Left colon (tissue), 2 donors: ENCODE results near the gene KIF5B. TPM values are rescaled to one million over a fixed set of nuclear protein-coding genes. Genes with fewer than 3 reads are reported as not detected.
"Not testable (repeated sequence)": the region's sequence is repeated elsewhere in the genome, so short reads cannot be mapped to it uniquely, and the experiment has no call there.

Experiments used
- ATAC-seq: fragments of 200-7000 bp; cut with Tn5 transposase; one replicate; pipeline ENCODE4 v1.9.1; 2020; ENCODE audit warnings: mild to moderate bottlenecking, moderate library complexity
- DNase-seq, 2 donors: peaks; one replicate each; pipeline ENCODE4 v3.0.0-alpha.2; 2020
- intact Hi-C, 2 donors: fragments of 100-400 bp; cut with DNase I in 1 of 2; cut with micrococcal nuclease in 1 of 2; formaldehyde crosslinking; loops; one replicate each; pipeline versions ENCODE4 v1.11.2 to v1.14.0; 2022; cut with DNase I, micrococcal nuclease
- total RNA-seq, 2 donors: library from RNA; stranded (reverse); fragmentation: NEBNext Ultra II Directional; extraction: Animal tissue kit (Norgen Biotek cat#: 25700); gene quantifications; one replicate each; pipeline ENCODE4 v1.2.1, GENCODE V29; 2021
- donor health status: DM: no; HTN: no; CAD: no.
- donor health status: DM: yes; HTN: yes; CAD: no.

KIF5B gene
- total RNA-seq, 2 donors from 2014 or later: 122 to 123 TPM

DNA sequence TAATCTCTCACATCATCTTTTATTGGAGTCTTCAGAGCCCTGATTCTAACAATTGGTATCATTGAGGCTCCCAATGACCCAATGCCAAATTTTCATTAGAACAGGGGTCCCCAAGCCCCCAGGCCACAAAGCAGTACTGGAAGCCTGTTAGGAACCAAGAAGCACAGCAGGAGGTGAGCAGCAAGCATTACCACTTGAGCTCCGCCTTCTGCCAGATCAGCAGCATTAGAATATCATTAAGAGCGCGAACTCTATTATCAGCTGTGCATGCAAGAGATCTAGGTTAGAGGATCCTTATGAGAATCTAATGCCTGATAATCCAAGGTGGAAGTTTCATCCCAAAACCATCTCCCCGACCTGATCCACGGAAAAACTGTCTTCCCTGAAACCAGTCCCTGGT, 23.1 kb downstream of the KIF5B start:
- intact Hi-C loops: no loop called here
- ATAC-seq: no peak
- no peak for DNase-seq

DNA sequence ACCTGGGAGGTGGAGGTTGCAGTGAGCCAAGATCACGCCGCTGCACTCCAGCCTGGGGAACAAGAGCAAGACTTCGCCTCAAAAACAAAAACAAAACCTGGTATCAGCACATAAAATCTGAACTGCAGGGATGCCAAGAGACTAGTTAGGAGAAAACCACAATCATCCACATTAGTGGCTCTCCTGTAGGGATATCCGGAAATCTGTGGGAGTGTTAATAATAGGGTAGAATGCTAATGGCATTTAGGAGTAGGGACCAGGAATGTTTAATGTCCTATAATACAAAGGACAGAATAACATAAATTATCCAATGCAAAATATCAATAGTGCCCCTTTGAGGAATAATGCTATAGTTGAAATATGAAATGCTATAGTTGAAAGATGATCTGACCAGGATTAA, 24.3 kb downstream of the KIF5B start:
- ATAC-seq (no peak), DNase-seq (no peak)
- intact Hi-C loops: no loop called here

DNA sequence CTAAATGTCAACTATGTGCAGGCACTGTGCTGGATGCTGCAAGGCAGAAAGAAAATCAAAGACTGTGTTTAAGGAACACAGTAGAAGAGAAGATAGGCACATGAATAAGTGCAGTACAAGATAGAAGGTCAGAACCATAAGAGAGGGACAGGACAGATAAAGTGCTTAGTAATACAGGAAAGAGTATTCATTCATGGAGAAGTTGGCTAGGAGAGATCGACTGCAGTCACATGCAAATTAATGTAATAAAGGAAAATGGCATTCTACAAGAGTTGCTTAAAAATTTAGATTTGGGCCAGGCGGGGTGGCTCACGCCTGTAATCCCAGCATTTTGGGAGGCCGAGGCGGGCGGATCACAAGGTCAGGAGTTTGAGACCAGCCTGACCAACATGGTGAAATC, 24.8 kb downstream of the KIF5B start:
- intact Hi-C loops: no loop called here
- DNase-seq: no peak
- no peak for ATAC-seq

DNA sequence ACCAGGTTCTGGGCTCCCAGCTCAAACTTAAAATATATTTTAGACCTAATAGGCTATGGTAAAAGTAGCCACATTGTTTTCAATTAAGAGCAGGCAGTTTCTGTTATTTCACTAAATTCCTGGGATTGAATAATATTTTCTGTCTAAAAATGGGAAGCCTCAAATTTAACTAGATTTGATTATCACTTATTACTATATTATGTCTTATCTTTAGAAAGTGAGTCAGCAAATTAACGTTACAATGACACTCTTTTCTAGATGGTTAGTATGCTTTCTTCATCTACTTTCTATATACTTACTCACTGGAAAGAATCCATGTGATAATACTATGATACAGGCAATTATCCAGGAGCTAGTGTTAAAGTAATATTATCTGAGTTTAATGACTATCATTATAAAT, 27.5 kb downstream of the KIF5B start:
- DNase-seq (no peak), ATAC-seq (no peak)
- intact Hi-C loops: no loop called here

DNA sequence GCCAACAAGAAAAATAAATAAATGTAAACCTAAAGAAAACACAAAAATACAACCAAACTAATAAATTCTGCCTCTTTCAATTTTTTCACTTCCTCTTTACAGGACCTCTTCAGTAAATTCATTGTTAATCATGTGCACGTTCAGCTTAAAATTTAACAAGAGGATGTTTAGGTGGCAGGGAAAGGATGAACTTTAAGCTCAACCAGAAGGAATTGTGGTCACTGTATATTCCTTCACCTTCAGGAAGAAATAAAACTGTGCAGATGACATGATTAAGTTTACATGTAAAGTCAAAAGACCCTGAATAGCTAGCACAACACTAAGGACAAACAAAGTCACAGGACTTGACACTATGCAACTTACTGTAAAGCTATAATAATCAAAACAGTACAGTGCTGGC, 33.0 kb downstream of the KIF5B start:
- intact Hi-C loops: no loop called here

DNA sequence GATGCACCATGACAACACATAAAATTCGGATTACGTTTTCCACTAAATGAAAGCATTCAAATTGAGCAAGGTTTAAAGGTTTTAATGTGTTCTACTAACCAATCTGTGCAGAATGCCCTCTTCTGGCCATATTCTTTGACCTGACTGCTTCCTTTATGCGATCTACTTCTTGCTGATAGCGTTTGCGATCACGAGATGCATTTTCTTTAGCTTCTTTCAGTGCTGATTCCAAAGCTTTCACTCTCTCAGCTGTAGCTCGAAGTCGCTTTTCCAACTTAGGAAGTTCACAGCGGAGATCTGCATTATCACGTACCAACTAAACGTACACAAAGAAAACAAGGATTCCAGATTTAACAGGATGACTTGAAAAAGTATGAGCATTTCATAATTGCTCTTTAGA, 39.2 kb downstream of the KIF5B start:
- DNase-seq: no peak
- no peak for ATAC-seq
- intact Hi-C loops: no loop called here

More for the DNA sequence above, 33.0 kb downstream of the KIF5B start:
- DNase-seq (no peak), ATAC-seq (peak; percentile 61)

DNA sequence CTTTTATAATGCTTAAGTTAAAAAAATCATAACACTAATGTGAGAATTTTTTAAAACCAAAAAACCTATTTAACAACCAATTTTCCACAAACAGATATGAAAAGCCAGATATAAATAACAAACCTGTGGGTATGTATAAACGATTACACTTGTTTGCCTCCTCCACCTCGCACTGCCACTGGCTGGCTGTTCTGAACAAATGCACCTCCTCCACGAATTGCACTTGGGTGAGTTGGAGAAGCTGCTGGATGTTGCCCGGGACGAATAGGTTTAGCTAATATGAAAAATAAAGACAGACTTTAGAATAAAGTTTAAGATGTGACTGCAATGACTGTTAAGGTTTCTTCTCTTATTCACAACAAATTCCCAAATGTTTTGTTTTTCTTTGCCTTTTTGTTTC, 40.8 kb downstream of the KIF5B start:
- intact Hi-C loops: no loop called here
- DNase-seq (no peak), ATAC-seq (no peak)

DNA sequence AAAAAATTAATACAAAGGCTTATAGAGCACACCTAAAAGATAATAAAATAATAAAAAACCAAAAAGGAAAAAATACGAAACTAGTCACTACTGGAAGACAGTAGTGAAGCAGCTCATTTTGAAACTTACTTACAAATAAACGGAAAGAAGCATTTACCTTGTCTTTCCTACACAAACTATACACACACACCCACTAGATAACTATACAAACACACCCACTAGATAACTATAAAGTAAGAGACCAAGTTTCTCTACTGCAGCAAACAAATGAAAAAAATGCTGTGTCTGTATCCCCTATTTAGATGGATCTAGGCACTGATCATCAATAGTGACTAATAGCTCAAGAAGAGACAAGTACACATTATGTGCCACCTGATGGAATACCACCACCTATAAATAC, 49.2 kb downstream of the KIF5B start:
- no peak for DNase-seq
- peak; percentile 45 for ATAC-seq
- intact Hi-C loops: loop anchor here in 1 of 2 donors (10.0 kb wide), 1 partner anchor 142 kb away; no protein-coding TSS in a partner anchor

DNA sequence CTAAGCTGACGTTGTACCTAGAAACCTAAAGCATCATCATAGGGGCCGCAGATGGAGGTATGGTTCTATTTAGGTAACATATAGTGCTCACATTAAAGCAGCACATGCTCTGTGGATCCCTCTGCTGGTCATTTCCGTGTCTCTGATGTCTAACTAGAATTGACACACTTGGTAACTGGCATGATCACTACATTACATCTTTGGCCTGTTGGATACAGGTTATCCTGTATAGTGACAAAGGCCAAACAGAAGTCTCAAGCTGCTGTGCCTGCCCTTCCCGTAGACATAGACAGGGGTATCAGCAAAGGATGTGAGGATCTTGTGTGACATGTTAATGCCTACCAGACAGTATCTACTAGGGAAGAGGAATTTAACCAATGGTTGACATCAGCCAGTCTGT, 51.2 kb downstream of the KIF5B start:
- ATAC-seq: peak; percentile 66
- intact Hi-C loops: loop anchor here in 1 of 2 donors (10.0 kb wide), 1 partner anchor 140 kb away; no protein-coding TSS in a partner anchor
- DNase-seq: peak in 1 of 2 donors; percentile 37

DNA sequence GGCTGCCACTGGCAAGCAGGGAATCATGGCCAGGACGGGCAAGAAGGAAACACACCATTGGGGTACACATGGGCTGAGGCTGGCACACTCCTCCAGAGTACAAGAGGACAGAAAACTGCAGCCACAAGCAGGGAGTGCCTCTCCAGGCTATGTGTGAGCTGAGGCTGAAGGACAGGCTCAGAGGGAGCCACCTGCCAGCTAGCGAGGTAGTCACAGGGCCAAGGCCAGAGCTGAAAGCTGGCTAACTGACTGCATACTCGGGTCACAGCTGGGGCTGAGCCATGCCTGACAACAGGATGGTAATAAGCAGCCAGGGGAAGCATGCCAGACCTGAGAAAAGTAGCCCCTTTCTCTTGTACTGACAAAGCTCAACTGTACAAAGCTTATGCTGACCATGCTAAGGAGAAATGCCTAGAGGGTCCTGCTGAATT, 52.0 kb downstream of the KIF5B start:
- intact Hi-C loops: loop anchor here in 1 of 2 donors (10.0 kb wide), 1 partner anchor 139 kb away; no protein-coding TSS in a partner anchor
- ATAC-seq: peak; percentile 40
- peak in 1 of 2 donors; percentile 14 for DNase-seq

DNA sequence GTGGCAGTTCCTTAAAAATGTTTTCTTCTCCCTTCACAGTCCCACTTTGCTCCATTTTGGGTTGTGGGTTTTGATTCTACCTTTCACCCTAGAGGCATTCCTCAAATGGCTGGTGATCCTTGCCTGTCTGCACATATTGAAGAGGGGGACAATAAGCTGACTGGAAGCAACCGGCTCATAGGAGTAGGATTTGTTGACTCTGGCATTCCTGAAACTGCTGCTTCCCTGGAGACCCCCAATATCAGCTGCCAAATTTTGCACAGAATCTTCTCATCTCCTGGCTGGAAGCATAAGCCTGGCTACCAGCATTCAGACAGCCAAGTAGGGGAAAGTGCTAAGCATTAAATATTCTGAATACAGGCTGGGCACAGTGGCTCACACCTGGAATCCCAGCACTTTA, 53.7 kb downstream of the KIF5B start:
- ATAC-seq (no peak), DNase-seq (no peak)
- intact Hi-C loops: loop anchor here in 1 of 2 donors (10.0 kb wide), 1 partner anchor 138 kb away; no protein-coding TSS in a partner anchor

DNA sequence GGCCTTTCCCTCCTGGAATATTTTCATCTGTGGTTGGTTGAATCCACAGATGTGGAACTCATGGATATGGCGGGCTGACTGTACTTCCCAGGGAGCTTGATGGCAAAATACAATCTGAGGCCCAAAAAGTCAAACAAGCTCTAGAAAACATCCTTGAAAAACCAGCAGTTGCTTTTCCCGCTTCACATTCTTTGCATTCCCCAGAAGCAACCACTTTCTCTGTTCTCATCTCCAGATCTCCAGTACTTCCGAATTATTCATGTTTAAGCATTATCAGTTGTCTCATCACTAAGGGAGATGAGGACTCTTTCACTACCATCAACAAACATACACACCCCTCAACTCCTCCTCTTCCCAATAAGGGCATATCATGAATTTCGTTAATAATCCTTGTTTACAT, 55.3 kb downstream of the KIF5B start:
- DNase-seq (no peak), ATAC-seq (no peak)
- intact Hi-C loops: loop anchor here in 1 of 2 donors (10.0 kb wide), 1 partner anchor 136 kb away; no protein-coding TSS in a partner anchor

DNA sequence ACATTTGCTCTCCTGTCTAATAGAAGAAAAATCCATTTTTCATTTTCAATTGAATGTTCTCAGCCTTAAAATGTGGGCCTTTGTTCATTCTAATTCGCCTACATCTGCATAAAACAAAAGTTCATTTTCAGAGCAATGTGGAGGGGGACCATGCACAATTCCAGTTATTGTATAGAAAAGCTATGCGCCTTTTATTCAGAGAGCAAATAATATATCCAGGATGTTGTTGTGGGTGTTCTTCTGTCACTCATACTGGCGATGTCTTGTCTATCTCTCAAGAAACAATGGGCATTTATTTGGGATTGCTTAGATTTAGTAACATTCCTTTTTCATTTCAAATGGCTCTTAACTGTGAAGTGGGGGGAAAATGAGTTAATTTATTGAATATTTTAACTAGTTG, 56.4 kb downstream of the KIF5B start:
- ATAC-seq (no peak), DNase-seq (no peak)
- intact Hi-C loops: loop anchor here in 1 of 2 donors (10.0 kb wide), 1 partner anchor 135 kb away; no protein-coding TSS in a partner anchor

DNA sequence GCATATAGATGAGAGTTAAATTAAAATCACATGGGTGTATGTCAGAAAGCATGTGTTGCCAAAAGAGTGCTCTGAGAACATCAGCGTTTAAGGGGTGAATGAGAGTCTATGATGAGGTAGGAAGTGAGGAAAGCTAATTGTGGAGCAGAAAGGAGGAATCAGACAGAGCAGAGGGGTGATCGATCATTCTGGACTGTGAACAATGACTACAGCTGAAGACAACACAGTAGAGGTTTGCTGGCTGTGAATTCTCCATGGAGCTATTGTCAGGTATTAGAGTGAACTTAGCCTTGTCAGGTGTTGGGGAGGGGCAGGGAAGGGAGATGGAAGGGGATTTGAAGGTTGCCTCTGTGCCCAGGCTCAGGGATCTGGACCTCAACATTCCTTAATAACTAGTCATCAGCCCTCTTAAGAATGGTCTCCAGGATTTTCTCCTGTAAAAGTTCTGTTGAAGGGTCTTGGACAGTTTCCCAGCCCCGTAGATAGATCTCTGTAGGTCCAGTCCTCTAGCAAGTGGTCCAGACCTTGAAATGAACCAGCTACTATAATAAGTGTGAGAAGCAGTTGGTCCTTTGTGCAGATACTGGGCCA, 57.1 kb downstream of the KIF5B start:
- ATAC-seq: no peak
- DNase-seq: no peak
- intact Hi-C loops: no loop called here

DNA sequence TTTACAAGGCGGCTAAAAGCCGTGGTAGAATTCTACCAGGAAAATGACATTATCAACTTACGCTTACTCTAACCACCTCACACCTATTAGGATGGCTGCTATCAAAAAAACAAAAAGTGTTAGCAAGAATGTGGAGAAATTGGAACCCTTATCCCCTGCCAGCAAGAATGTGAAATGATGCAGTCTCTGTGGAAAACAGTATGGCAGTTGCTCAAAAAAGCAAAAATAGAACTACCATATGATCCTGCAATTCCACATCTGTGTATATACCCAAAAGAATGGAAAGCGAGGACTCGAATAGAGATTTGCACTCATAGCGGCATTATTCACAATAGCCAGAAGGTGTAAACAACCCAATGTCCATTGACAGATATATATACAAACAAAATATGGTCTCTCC, 61.3 kb downstream of the KIF5B start:
- intact Hi-C loops: no loop called here
- ATAC-seq (no peak), DNase-seq (no peak)

DNA sequence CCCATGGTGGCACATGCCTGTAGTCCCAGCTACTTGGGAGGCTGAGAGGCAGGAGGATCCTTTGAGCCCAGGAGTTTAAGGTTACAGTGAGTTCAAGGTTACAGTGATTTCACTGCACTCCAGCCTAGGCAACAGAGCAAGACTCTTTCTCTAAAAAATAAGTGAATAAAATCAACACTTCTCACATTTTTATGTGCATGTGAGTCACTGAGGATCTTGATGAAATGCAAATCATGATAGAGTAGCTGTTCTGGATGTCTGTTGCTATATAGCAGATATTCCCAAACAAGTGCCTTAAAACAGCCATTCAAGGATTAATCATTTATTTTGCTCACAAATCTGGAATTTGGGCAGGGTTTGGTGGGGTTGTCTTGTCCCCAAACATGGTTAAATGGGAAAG, 65.3 kb downstream of the KIF5B start:
- DNase-seq (no peak), ATAC-seq (no peak)
- intact Hi-C loops: no loop called here

DNA sequence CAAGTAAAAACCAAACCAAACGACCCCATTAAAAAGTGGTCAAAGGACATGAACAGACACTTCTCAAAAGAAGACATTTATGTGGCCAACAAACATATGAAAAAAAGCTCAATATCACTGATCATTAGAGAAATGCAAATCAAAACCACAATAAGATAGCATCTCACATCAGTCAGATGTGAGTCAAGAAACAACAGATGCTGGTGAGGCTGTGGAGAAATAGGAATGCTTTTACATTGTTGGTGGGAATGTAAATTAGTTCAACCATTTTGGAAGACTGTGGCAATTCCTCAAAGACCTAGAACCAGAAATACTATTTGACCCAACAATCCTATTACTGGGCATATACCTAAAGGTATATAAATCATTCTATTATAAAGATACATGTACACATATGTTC, 68.4 kb downstream of the KIF5B start:
- DNase-seq, intact Hi-C loops, ATAC-seq: not testable (repeated sequence)

DNA sequence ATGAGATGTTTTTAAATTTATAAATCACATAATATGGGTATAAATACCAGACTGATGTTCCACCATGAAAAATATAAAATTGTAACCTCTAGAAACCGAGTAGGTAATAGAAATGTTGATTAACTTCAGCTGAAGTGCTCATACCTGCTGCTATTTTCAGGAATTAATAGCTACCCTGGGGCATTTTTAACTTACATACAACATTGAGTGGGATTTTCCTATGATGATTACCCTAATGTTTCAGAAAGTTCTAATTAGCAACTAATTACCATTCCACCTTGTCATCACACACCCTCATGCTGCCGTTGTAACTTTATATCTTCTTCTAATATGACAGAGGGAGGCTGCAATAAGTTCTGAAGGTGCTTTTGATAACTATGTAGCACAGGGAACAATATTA, 74.1 kb downstream of the KIF5B start:
- ATAC-seq: no peak
- intact Hi-C loops: no loop called here
- DNase-seq: no peak

DNA sequence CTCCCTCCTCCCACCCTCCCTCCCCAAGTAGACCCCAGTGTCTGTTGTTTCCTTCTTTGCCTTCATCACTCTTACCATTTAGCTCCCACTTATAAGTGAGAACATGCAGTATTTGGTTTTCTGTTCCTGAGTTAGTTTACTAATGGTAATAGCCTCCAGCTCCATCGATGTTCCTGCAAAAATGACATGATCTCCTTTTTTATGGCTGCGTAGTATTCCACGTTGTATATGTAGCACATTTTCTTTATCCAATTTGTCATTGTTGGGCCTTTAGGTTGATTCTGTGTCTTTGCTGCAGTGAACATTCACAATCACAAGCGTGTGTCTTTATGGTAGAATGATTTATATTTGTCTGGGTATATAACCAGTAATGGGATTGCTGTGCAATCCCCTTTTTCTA, 75.8 kb downstream of the KIF5B start:
- DNase-seq (no peak), ATAC-seq (no peak)
- intact Hi-C loops: no loop called here

DNA sequence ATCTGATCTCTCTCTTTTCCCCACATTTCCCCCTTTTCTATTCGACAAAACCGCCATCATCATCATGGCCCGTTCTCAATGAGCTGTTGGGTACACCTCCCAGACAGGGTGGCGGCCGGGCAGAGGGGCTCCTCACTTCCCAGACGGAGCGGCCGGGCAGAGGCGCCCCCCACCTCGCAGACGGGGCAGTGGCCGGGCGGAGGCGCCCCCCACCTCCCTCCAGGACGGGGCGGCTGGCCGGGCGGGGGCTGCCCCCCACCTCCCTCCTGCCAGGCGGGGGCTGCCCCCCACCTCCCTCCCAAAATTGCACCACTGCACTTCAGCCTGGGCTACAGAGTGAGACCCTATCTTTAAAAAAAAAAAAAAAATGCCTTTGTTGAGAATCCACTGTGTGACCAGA, 77.2 kb downstream of the KIF5B start:
- ATAC-seq, DNase-seq, intact Hi-C loops: not testable (repeated sequence)

DNA sequence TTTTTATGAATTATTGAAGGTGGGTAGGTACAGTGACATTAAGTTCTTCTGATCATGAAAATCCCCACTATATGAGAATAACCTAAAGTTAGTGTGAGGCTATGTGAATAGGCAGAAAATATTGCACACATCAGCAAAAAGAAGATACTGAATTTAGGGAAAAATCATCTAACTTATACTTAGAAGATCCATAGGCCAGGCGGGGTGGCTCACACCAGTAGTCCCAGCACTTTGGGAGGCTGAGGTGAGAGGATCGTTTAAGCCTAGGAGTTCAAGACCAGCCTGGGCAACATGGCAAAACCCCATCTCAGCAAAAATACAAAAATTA, 78.1 kb downstream of the KIF5B start:
- intact Hi-C loops: no loop called here
- DNase-seq (no peak), ATAC-seq (no peak)
